ENCODE results near the gene ASB10.

The ASB10 gene

DNA sequence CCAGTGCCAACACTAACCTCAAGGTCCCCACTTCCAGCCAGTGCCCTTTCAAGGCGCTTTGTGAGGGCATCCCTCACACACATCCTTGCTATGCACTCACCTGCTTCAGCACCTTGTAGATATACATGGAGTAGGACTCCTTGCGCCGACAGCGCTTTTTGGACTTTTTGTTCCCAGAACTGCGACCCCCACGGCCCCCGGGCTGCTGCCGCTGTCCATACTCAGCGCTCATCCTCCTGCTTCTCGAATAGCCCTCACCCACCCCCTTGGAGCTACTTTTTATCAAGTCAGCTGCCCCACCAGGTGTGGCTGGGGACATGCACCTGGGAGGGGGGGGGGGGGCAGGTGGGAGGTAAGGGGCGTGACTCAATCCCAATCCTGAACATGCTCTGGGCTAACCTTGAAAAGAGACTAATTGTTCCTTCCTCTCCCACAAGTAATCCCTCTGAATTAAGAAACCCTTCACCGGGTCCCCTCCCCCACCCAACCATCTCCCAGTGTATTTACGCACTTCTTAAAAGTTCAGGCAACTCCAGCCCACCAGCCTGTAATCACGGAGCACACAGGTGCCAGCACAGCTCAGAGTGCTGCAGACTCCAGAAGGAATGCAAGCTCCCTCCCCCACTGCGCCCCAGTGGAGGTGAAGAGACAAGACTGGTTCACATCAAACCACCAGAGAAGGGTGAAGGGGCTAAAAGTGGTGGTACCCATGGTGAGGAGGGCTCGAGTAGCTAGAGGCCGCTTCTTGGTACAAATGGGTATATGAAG is 23.2 kb upstream of the ASB10 start, which contains the start of gene H2BK1:
H2BK1 (minus strand) TSS at position 402 of the 768 bp plus-strand sequence; CDS start at position 232, 170 bp downstream.
- DNase-seq (ENCODE audit: low spot score), result no peak

DNA sequence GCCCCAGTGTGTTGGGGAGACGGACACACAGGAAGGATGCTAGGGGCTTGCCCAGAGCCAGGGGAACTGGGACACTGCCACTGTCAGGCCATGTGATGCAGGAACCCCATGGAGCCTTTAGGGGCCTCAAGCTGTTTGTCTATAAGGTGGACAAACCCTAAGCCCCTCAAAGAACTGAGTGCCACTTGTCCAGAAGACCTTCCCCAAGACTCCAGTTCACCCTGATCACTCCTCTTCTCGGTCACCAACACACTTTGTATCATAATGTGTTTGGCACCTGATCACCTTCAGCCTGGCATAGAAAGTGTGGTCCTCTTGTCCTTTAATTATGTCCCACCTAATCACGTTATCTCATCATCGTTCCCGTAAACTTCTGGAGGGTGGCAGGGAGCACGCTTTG is 22.5 kb upstream of the ASB10 start:
- DNase-seq (ENCODE audit: low spot score), result no peak

DNA sequence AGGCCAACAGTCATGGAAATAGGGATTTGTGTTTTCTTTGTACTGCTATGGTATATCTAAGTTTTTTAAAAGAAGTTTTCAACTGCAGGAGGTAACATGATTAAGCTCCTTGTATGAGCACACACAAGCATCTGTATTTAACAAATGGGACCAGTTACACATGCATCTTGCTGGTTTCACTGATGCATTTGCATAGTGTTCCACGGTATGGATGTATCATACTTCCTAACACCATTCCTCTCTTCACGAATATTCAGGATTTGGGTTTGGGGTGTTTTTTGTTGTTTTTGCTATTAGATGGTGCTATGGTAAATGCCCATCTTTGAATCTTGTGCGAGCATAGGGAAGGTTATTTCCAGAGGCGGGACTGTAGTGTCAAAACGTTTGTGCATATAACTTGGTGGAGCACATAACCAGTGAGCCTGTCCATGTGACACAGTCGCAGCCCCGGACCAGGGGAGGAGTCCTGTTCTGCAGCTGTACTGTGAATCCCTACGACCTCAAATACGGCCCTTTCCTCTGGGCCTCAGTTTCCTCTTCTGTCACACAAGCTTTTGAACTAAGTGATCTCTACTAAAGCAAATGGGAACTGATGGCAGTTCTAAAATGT is 21.3 kb upstream of the ASB10 start:
- no peak for DNase-seq (ENCODE audit: low spot score)

DNA sequence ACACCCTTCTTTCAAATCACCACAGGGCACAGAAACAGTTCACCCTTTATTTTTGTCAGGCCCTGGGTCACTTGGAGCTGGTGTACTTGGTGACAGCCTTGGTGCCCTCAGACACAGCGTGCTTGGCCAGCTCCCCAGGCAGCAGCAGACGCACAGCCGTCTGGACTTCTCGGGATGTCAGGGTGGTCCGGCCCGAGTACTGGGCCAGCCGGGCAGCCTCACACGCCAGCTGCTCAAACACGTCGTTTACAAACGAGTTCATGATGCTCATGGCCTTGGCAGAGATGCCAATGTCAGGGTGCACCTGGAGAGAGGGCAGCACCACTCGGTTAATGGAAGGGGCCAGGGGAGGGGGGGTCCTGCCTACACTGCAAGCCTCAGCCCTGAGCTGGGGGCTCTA is 20.8 kb upstream of the ASB10 start:
- no peak for DNase-seq (ENCODE audit: low spot score)

DNA sequence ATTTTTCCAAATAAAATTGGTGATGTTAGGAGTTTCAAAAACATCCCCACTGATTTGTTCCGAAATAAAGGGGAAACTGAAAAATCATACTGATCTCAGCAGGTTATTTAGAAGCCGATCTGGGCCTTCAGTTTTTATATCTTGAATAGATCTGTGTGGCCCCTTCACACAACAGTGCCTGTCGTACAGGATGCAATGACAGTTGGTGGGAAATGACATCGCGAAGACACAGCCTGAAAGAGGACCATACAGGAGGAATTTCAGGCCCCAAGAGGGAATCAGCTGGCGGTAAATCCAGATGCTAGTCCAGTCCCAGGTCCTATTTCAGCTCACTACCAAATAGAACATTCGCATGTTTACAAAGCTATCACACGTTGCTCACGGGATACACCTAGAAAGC is 20.3 kb upstream of the ASB10 start:
- no peak for DNase-seq (ENCODE audit: low spot score)

DNA sequence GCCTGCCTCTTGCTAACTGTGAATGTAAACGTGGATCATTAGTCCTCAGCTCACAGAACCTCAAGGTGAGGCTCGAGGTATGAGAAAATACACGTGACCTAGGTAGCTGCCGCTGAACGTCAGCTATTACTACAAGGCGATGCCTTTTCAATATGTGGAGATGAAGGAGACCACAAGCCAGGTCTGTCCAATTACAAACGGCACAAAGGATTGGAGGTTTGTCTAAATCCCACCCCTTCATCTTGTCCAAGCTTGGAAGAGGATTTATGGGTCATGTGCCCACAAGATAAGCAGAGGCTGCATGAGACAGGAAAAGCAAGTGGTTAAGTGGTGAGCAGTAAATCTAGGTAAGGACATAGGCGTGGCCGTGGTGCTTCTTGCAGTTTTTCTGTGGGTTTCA is 19.9 kb upstream of the ASB10 start:
- no peak for DNase-seq (ENCODE audit: low spot score)

DNA sequence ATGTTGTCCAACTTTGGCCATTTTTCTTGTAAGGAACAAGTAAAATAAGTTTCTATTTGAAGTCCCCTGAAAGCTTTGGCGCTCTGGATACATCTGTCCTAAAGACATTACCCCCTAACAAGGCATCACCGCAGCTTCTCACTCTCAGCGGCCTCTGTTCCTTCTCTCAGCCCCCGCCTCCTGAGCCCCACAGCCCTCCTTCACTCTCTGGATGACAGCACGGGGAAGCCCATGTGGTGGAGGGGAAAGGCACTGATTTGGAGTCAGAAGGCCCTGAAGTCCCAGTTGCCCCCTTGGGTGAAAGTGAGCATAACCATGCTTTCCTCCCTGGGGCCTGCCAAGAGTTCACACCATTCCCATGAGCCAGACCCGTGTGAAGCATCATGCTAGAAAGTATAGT is 18.7 kb upstream of the ASB10 start:
- DNase-seq (ENCODE audit: low spot score), result no peak

DNA sequence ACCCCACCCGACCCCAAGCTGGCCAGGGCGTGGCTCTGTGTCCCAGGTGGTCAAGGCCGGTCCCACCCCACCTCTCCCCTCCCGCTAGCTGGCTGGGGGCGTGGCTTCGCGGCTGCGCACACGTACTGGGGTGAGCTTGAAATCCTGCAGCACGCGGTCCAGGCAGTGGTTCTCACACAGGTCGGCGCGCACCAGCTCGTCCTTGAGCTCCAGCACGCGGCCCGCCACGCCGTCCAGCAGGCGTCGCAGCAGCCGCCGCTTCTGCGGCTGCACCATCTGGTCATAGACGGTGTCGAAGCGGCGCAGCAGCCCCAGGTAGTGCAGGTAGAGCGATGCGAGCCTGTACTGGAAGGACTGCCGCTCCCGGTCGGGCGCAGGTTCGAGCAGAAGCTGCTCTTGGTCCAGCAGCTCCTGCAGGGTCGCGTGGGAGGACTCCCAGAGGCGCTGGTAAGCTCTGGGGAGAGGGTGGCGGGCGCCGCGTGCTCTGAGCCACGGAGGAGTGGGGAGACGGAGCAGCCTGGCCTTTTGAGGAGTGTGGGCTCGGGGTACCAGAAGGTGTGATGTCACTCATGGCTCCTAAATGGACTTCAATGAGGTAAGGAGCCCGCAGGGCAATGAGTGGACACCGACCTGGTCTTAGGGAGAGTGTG is 17.5 kb upstream of the ASB10 start:
- no peak for DNase-seq (ENCODE audit: low spot score)

DNA sequence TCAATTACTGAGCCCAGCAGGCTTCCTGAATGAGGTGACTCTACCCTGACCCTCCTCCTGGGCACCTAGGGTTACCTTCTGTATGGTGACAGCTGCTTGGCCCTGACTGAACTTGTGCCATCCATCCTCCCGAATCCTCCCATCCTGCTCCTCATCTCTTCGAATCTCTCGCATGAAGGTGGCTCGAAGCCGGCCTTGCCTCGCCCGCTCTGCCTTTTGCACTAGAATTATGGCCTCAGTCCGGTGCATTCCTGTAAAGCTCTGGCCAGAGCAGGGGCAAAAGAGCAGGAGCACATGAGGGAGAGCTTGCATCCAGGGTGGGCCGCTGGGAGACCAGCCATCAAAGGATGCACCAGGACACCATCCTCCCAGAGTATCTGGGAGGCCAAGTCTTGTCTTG is 15.8 kb upstream of the ASB10 start:
- no peak for DNase-seq (ENCODE audit: low spot score)

DNA sequence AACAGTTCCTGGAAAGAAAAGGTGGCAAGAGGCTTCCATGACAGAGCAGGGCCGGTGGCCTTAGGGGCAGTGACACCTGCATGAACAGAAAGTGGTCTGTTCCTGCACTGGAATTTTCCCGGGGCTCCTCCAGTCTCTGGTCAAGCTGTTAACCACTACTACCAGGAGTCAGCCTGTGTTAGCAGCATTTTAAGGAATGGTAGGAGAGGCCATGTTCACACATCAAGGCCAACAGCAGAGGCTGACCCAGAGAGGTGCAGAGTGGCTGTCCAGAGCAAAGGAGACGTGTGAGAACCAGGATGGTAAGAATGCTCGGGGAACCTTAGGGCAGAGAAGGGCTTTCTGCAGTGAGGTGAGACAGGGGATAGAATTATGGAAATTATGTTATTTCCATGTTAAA is 14.7 kb upstream of the ASB10 start:
- no peak for DNase-seq (ENCODE audit: low spot score)

DNA sequence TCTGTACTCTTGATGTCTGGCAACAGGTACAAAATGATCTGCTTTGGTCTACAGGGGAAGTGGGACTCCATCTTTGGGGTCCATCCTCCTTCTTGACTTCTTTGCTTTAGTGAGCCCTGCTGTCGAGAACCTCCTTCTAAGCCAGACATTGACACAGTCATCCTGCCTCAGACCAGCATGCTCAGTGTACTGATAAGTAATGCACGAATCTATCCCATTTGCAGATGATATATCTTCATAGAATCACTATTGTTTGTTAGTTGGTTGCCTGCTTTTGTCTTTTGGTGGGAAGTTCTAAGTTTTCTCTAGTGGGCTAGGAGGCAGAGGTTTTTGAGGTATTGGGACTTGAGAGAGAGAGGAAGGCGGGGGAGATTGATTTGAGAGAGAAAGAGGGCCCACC is 14.3 kb upstream of the ASB10 start:
- DNase-seq (ENCODE audit: low spot score), result no peak

DNA sequence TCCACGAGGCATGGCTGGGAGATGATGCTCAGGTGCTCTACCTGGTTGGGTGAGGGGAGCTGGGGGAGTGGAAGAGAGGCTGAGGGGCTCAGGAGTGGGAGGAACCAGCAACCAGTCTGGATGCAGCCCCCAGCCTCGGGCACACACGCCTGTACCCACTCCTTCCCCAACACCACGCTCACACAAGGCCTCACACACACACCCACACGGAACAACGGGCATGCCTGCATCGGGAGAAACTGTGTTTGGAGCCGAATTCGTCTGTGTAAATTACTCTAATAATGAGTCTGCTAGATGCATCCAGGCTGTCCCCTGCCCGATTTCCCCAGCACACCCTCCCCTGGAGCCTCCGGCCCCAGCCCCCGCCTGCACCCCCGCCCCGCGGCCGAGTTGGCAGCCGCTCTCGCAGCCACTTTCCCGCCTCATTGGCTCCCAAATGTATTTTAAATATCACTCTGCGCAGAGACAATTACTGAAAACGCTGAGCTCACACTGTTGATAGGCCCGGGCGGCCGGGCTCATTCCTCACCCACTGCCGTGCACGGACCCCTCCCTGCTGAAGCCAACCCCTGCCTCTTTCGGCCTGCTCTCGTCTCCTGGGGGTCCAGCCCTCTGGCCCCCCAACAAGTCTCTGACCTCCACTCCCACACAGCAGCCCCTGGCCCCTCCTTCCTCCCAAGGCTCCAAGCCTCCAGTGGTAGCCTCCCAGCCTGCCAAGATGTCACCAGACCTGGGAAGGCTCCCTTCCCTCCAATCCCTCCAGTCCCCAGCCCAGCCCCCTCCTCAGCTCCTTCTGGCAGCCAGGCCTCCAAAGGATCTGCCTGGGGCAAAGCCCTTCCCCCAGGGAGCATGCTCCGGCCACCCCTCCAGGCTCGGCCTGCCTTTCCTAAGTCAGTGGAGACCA is 12.1 kb upstream of the ASB10 start:
- no peak for DNase-seq (ENCODE audit: low spot score)

DNA sequence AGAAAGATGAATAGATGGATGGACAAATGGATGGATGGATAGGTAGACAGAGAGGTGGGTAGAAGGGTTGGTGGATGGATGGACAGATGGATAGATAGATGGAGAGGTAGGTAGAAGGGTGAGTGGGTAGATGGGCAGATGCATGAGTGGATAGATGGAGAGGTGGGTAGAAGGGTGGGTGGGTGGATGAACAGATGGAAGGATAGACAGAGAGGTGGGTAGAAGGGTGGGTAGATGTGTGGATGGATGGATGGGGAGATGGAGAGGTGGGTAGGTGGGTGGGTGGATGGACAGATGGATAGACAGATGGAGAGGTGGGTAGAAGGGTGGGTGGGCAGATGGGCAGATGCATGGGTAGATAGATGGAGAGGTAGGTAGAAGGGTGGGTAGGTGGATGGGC is 10.9 kb upstream of the ASB10 start:
- no peak for DNase-seq (ENCODE audit: low spot score)

DNA sequence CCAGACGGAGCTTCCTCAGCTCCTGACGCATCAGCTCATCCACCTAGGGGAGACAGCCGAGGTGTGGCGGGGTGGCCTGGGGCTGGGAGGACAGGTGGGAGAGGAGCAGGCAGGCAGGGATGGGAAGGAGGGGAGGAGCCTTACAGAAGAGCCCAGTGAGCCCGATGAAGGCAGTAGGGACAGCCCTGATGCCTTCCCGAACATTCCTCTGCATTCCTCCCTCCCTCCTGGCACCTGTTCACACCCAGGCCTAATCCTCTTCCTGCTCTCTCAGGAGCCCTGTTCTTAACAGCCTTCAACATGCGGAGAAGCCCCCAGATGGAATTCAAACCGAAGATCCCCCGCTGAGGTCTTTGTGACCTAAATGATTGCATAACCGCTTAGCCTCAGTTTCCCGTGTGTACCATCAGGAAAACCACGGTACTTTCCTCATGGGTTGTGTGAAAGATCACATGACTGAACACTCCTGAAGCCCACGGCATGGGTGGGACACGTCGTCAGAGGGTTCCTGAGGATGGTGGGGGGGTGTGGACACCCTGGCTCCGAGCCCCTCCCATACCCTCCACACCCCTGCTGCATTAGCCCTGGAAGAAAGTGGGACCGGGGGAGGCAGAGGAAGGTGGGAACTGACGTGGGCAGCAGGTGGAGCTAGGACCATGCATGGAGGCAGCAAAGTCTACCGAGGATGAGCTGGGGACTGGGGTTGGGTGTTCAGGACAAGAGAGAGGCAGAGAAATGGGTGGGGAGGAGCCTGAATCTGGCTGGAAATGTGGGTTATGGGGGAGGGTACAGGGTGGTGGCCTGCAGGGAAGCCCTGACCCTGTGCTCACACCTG is 8.8 kb upstream of the ASB10 start:
- no peak for DNase-seq (ENCODE audit: low spot score)

DNA sequence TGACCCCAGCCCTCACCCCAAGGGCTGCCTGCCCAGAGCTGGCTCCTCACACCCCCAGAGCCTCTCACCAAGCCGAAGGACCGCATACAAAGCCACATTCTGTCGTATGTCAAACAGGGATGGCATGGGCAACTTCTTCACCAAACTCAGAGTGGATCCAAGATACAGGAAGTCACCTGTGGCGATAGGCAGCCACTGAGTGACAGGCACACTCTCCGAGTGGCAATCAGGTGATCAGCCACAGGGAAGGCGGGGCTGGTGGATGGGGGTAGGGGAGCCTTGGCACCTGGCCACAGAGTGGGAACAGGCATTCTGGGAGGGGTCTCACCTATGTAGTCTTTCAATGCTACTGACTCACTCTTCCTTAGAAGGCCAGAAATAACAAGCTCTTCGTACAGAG is 7.1 kb upstream of the ASB10 start:
- no peak for DNase-seq (ENCODE audit: low spot score)

DNA sequence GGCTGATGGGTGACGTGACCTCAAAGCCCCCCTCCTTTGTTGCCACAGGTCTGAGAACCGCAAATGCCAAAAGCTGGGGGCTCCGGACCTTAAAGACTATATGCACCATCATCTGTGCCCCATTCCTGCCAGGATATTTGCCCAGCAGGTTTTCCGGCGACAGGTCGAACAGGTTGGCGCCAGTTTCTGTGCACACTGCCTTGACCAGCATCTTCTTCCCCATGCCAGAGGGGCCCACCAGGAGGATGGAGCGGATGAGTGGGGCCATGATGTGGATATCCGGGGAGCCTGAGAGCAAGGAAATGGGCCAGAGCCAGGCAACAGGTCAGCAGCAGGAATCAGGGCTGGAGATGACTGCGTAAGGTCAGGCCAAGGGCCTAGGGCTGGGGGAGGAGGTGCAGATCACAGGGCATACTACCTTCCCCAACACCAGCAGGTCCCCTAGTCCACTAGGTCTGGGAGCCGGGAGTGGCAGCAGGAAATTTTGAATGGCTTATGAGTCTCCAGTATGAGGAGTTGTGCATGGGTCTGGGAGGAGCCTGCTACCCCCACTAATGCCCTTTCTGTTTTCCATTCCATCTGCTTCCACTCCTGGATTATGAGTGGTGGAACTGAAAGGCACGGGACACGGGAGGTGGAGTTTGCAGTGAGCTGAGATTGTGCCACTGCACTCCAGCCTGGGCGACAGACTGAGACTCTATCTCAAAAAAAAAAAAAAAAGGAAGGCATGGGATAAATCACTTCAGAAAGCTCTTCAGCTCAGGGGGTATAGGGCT is 6.3 kb upstream of the ASB10 start:
- no peak for DNase-seq (ENCODE audit: low spot score)

DNA sequence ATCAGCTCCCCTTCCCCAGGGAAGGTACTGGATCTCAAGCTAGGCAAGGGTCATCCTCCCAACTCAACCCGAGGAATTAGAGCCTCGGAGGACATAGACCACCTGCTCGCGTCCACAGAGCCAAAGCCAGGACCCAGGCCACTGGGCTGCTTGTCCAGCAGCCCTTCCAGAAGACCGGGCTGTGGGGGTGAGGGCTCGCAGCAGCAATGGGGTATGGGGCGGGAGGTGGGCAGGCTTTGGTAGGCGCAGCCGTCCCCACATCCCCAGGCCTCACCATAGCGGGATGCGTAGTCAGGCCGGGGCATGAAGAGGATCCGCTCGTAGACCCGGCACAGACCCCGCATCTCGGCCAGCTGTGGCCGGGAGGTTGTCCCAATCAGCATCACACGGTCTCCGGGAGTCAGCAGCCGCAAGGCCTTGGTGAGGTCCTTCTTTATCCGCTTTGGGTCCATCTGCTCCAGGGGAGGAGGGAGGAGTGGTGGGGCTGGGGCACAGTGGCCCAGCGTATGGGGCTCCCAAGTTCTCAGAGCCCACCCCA is 5.0 kb upstream of the ASB10 start:
- no peak for DNase-seq (ENCODE audit: low spot score)

DNA sequence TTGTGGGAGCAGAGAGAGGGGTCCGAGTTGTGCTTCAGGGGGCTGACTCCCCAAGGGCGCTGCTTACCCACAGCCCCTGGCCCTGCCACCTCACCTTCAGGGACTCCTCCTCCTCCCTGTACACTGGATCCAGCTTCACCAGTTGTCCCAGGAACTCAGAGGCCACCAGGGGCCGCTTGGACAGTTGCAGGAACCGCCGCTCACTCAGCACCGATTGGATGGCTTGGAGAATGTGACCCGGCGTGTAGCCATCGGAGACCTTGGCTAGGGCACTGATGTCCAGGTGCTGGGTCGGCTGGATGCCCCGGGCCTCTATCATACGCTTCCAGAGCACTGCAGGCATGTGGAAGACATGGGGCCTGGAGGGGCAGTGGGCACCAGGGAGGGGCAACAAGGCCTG is 4.5 kb upstream of the ASB10 start:
- no peak for DNase-seq (ENCODE audit: low spot score)

DNA sequence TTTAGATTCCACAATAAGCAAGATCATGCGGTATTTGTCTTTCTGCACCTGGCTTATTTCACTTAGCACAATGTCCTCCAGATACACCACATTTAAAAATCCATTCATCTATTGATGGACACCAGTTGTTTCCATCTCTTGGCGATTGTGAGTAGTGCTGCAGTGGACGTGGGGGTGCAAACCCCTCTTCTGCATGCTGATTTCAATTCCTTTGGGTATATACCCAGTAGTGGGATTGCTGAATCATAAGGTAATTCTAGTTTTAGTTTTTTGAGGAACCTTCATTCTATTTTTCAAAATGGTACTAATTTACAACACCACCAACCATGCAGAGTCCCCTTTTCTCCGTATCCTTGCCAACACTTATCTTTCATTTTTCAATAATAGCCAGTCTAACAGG is 2.0 kb upstream of the ASB10 start:
- no peak for DNase-seq (ENCODE audit: low spot score)

DNA sequence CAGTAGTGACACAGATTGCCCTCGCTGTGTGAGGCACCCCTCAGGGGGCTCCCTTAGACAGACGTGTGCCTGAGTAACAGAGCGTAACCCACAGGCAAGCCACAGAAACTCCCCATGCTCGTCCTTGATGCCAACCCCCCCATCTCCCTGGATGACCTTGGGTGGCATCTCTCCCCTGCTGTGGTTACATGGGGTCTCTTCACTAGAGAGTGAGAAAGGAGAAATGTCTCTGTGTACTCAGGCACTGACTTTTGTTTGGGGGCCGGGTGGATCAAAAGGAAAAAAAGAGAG is 1.1 kb upstream of the ASB10 start:
- no peak for DNase-seq (ENCODE audit: low spot score)
